ENCODE results near the gene CCL2. TPM values are rescaled to one million over a fixed set of nuclear protein-coding genes. Genes with fewer than 3 reads are reported as not detected.

Gene CCL2
- total RNA-seq, 1 donor from 2014 or later: not detected

DNA sequence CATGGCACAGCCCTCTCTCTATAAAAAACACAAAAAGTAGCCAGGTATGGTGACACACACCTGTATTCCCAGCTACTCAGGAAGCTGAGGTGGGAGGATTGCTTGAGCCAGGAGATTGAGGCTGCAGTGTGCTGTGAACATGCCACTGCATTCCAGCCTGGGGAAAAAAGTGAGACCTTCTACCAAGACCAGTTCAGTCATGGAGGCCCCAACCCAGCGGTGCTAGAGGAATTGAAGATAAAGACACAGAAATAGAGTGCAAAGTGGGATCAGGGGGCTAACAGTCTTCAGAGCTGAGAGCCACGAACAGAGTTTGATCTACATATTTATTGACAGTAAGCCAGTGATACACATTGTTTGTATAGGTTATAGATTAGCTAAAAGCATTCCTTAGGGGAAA is 48.5 kb downstream of the CCL2 start:
- DNase-seq (ENCODE audit: low spot score, unreplicated experiment): no peak
- no peaks in the 10 kb centered on the region for H3K36me3 Mint-ChIP-seq (ENCODE audit: insufficient read depth)
- H3K27ac Mint-ChIP-seq: no peak overlapping the region
- H3K4me1 Mint-ChIP-seq (ENCODE audit: low read depth): no peaks in the 10 kb centered on the region
- no peaks in the 10 kb centered on the region for H3K9me3 Mint-ChIP-seq (ENCODE audit: low read depth)
- TF ChIP-seq, protein P1, sequence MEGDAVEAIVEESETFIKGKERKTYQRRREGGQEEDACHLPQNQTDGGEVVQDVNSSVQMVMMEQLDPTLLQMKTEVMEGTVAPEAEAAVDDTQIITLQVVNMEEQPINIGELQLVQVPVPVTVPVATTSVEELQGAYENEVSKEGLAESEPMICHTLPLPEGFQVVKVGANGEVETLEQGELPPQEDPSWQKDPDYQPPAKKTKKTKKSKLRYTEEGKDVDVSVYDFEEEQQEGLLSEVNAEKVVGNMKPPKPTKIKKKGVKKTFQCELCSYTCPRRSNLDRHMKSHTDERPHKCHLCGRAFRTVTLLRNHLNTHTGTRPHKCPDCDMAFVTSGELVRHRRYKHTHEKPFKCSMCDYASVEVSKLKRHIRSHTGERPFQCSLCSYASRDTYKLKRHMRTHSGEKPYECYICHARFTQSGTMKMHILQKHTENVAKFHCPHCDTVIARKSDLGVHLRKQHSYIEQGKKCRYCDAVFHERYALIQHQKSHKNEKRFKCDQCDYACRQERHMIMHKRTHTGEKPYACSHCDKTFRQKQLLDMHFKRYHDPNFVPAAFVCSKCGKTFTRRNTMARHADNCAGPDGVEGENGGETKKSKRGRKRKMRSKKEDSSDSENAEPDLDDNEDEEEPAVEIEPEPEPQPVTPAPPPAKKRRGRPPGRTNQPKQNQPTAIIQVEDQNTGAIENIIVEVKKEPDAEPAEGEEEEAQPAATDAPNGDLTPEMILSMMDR (IDR thresholded peaks at IDR 0.05; ENCODE audit: unreplicated experiment): no peak
- H3K4me3 Mint-ChIP-seq (ENCODE audit: low read depth): no peak overlapping the region
- H3K27me3 Mint-ChIP-seq: peaks cover 4% of the 10 kb centered on the region

DNA sequence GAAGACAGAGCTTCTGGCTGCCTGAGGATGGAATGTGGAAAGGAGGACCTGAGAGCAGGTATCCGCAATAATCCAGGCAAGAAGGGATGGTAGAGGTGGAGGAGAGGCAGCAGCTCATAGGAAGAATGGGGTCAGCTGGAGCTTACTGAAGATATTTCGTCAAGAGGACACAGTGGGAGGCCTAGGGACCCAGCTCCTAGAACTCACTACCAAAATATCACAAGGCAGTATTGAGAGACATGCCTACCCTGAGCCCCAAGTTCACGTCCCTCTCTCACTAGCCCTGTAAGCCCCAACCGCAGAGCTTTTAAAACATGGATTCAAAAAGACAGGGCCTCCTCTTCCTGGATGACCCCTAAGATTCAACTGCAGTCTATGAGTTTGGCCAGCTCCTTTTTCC is 50.0 kb downstream of the CCL2 start:
- H3K36me3 Mint-ChIP-seq (ENCODE audit: insufficient read depth): no peaks in the 10 kb centered on the region
- H3K9me3 Mint-ChIP-seq (ENCODE audit: low read depth): no peaks in the 10 kb centered on the region
- DNase-seq (ENCODE audit: low spot score, unreplicated experiment): no peak
- no peak overlapping the region for H3K4me3 Mint-ChIP-seq (ENCODE audit: low read depth)
- no peak overlapping the region for H3K27ac Mint-ChIP-seq
- TF ChIP-seq, protein P1 (IDR thresholded peaks at IDR 0.05; ENCODE audit: unreplicated experiment): no peak
- H3K4me1 Mint-ChIP-seq (ENCODE audit: low read depth): no peaks in the 10 kb centered on the region
- H3K27me3 Mint-ChIP-seq: peaks cover 4% of the 10 kb centered on the region

DNA sequence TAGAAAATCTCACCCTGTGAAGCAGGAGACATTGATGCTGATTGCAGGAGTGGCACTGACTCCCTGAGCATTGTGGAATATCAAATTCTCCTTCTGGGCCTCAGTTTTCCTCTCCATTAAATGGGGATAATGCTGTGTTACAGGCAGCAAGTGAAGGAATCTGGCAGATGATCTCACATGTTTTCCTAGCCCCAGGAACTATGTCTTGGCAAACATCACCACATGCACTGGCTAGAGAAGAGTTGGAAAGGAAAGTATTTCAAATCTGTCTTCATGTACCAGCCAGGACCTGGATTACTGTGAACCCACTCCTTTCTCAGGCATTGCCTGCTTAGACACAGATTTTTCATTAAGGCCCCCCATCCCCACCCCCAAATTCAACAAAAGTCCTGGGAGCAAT is 50.5 kb downstream of the CCL2 start:
- TF ChIP-seq, protein P1 (IDR thresholded peaks at IDR 0.05; ENCODE audit: unreplicated experiment): no peak
- H3K36me3 Mint-ChIP-seq (ENCODE audit: insufficient read depth): no peaks in the 10 kb centered on the region
- no peak overlapping the region for H3K4me3 Mint-ChIP-seq (ENCODE audit: low read depth)
- no peaks in the 10 kb centered on the region for H3K9me3 Mint-ChIP-seq (ENCODE audit: low read depth)
- H3K27me3 Mint-ChIP-seq: peaks cover 4% of the 10 kb centered on the region
- no peaks in the 10 kb centered on the region for H3K4me1 Mint-ChIP-seq (ENCODE audit: low read depth)
- no peak overlapping the region for H3K27ac Mint-ChIP-seq
- DNase-seq (ENCODE audit: low spot score, unreplicated experiment): no peak

DNA sequence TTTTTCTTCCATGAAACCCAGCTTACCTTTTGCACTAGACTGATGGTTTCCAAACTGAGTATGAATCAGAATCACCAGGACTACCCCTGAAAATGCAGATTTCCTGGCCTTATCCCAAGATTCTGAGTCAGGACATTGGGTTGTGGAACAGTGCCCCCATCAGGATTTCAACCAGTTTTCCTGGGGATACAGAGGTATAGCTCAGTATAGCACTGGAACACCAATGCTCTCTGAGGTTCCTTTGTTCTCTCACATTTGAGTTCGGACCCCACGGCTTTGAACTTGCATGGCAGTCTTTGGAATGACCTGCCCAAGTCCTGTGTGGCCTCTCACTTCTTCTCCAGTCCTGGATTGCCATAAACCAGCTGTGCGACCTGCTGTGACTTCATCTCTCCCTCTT is 51.4 kb downstream of the CCL2 start:
- H3K4me3 Mint-ChIP-seq (ENCODE audit: low read depth): no peak overlapping the region
- no peaks in the 10 kb centered on the region for H3K4me1 Mint-ChIP-seq (ENCODE audit: low read depth)
- no peaks in the 10 kb centered on the region for H3K36me3 Mint-ChIP-seq (ENCODE audit: insufficient read depth)
- no peaks in the 10 kb centered on the region for H3K9me3 Mint-ChIP-seq (ENCODE audit: low read depth)
- no peak overlapping the region for H3K27ac Mint-ChIP-seq
- DNase-seq (ENCODE audit: low spot score, unreplicated experiment): no peak
- TF ChIP-seq, protein P1 (IDR thresholded peaks at IDR 0.05; ENCODE audit: unreplicated experiment): no peak
- peaks cover 4% of the 10 kb centered on the region for H3K27me3 Mint-ChIP-seq

Other genes starting within 250 kb of the CCL2 start
- gene CCL7, start 14.9 kb downstream of the CCL2 start, total RNA-seq: not detected in 2 replicates
- gene CCL11, start 30.5 kb downstream of the CCL2 start, total RNA-seq: not detected in 2 replicates
- gene CCL8, start 64.2 kb downstream of the CCL2 start, total RNA-seq: not detected in 2 replicates
- gene CCL13, start 101.2 kb downstream of the CCL2 start, total RNA-seq: not detected in 2 replicates
- not detected in 2 replicates for gene CCL1, start 107.9 kb downstream of the CCL2 start, total RNA-seq

Measured in progenitor cell of endocrine pancreas (in vitro differentiated cells).